ENCODE measurements around the gene BCO2. TPM values are rescaled to one million over a fixed set of nuclear protein-coding genes. Genes with fewer than 3 reads are reported as not detected.

Gene BCO2
- polyA plus RNA-seq, 2 donors, result 9.1 to 11.1 TPM

Other genes with a start within 250 kb of the BCO2 start
- gene DIXDC1, start 238.2 kb upstream of the BCO2 start, polyA plus RNA-seq, result 1 to 10 TPM; 1.9 to 4.2 TPM
- gene DLAT, start 150.1 kb upstream of the BCO2 start, polyA plus RNA-seq, result 10 to 100 TPM in 1 of 2 donors, 1 to 10 TPM in 1; 9.7 to 22.6 TPM
- 1 to 10 TPM; 1.7 to 1.8 TPM for gene PIH1D2, start 101.5 kb upstream of the BCO2 start, polyA plus RNA-seq
- gene NKAPD1, start 101.2 kb upstream of the BCO2 start, polyA plus RNA-seq, result 10 to 100 TPM in 1 of 2 donors, 1 to 10 TPM in 1; 9.0 to 10.8 TPM
- gene TIMM8B, start 88.8 kb upstream of the BCO2 start, polyA plus RNA-seq, result 100 to 1,000 TPM; 158 to 165 TPM
- 100 to 1,000 TPM; 148 to 150 TPM for gene SDHD, start 88.6 kb upstream of the BCO2 start, polyA plus RNA-seq
- 100 to 1,000 TPM; 140 to 289 TPM for gene IL18, start 11.4 kb upstream of the BCO2 start, polyA plus RNA-seq
- gene TEX12, start 8.1 kb upstream of the BCO2 start, polyA plus RNA-seq, result under 1 TPM; 0.11 to 0.12 TPM
- 10 to 100 TPM; 48.6 to 53.8 TPM for gene PTS, start 50.9 kb downstream of the BCO2 start, polyA plus RNA-seq
- not detected for gene PLET1, start 85.3 kb downstream of the BCO2 start, polyA plus RNA-seq

Data from esophagus (tissue), 2 donors.